ENCODE results near the gene LONP2. TPM values are rescaled to one million over a fixed set of nuclear protein-coding genes. Genes with fewer than 3 reads are reported as not detected.

LONP2 gene
- total and polyA plus RNA-seq, 9 of the 15 experiments (the other 6 are each of a cell fraction or from before 2014, with no cell fraction given), result 8.1 to 41.2 (median 25.6) TPM

DNA sequence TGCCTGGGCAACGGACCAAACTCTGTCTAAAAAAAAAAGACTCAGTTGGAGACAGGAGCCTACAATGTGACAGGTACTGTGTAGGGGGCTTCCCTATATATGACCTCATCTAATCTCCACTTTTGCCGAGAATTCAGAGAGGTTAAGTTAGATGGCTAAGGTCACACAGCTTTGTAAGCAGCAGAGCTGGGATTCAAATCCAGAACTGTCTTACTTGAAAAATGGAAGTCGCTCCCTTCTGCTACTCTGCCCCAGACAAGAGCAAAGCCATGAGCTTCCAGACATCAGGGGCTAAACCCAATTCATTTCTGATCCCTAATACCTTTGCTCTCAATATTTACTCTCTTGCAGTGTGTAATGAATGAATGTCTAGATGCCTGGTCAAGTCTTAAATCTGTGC lies 46.8 kb upstream of the LONP2 start:
- H2AFZ ChIP-seq (ENCODE audit: low read depth, low read length), result no peak overlapping the region
- TF ChIP-seq RBM25 (IDR thresholded peaks at IDR 0.05; ENCODE audit: low read depth, low read length, severe bottlenecking) (peak; percentile 71), ZFP36 (IDR thresholded peaks at IDR 0.05; ENCODE audit: low read depth, low read length, partially characterized antibody) (peak; percentile 7), ZNF347 (CRISPR knock-in tag; IDR thresholded peaks at IDR 0.05; ENCODE audit: low read depth) (no peak)
- no TSS peak for BruUV-seq (replicated peaks)

DNA sequence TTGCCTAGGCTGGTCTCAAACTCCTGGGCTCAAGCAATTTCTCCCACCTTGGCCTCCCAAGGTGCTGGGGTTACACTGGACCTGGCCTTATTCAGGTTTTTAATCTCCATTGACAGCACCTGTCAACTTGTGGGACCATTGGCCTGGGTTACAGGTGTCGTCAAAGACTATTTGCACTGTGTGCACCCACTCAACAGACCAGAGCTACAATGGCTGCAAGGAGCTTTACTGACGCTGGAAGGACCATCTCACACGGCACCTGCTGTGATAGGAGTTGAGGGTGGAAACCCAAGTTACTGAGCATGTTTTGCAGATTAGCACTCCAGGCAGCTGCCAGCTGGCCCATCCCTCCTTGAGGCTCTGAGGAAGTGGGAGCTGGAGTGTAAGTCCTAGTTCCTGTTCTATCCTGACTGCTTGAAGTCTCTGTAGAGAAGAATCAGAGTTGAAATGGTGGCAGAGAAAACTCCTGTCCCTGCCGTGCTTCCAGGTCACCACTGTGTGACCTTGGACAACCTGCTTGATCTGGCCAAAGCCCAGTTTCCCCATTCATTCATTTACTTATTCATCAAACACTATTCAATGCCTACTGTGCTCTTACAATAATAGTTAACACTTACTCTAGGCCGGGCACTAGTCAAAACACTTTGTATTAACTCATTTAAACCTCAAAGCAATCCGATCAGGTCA lies 42.4 kb upstream of the LONP2 start:
- DNase-seq (ENCODE audit: extremely low read depth in 1 of 4, low spot score in 3 of 4) (no peak), FAIRE-seq (no peak), ATAC-seq (no peak; the same call in 2 of the 3 replicates)
- Histone ChIP-seq H2AFZ (ENCODE audit: low read depth, low read length) (no peak overlapping the region), H3K27ac (ENCODE audit: extremely low read depth, low read depth, low read length) (no peak overlapping the region), H3K9me3 (replicated peaks; ENCODE audit: control insufficient read depth, insufficient read depth, low read depth, low read length) (no peaks in the 10 kb centered on the region), H3K79me2 (ENCODE audit: control insufficient read depth, insufficient read depth, low read length) (no peaks in the 10 kb centered on the region), H3K36me3 (ENCODE audit: control insufficient read depth, insufficient read depth, low read length) (no peaks in the 10 kb centered on the region), H3K4me2 (ENCODE audit: insufficient read depth, low read length) (no peak overlapping the region), H3K9me1 (ENCODE audit: control insufficient read depth, insufficient read depth, low read length) (peaks cover 3% of the 10 kb centered on the region), H3K27me3 (ENCODE audit: control insufficient read depth in 2 of 2, insufficient read depth in 2 of 2, low read length in 2 of 2) (peaks cover 21 to 46% of the 10 kb centered on the region in 2 experiments), H3K4me3 (no peak overlapping the region), H3K9ac (ENCODE audit: insufficient read depth in 1 of 2, low read depth in 2 of 2, low read length in 2 of 2) (no peak overlapping the region), H4K20me1 (replicated peaks; ENCODE audit: control insufficient read depth, insufficient read depth, low read length) (peaks cover 4% of the 10 kb centered on the region; the same call in 1 of the 2 replicates), H3K4me1 (replicated peaks in 1 of 2; ENCODE audit: control insufficient read depth in 2 of 2, insufficient read depth in 2 of 2, low read length in 2 of 2) (peaks cover 0 to 5% of the 10 kb centered on the region in 2 experiments; a peak in 2 of 5 replicates)
- TF ChIP-seq NFYB (IDR thresholded peaks at IDR 0.05; ENCODE audit: extremely low read depth, insufficient read length) (no peak), BCL6 (CRISPR knock-in tag; IDR thresholded peaks at IDR 0.05) (no peak), KAT7 (CRISPR knock-in tag; IDR thresholded peaks at IDR 0.05; ENCODE audit: borderline replicate concordance) (no peak)
- in situ Hi-C loops (cut with MboI), result no loop called here
- no TSS peak for BruUV-seq (replicated peaks)
- ChIA-PET CTCF (ENCODE audit: low intra/inter-chr PET ratio) (no interaction called here), POLR2A (interaction anchor here (0.9 to 1.0 kb wide), 2 partner anchors 9 to 480 kb away, joined by 3 to 4 read pairs; no protein-coding TSS in a partner anchor)
- intact Hi-C loops (cut with micrococcal nuclease), result no loop called here
- WGBS (ENCODE audit: insufficient coverage, low coverage, missing lambda C conversion rate), result under 1% methylated on average over 6 of the region's 6 CpGs

More for the DNA sequence above, 46.8 kb upstream of the LONP2 start:
- Histone ChIP-seq H3K79me2 (ENCODE audit: control insufficient read depth, insufficient read depth, low read length) (no peaks in the 10 kb centered on the region), H3K4me1 (replicated peaks in 1 of 2; ENCODE audit: control insufficient read depth in 2 of 2, insufficient read depth in 2 of 2, low read length in 2 of 2) (no peaks in the 10 kb centered on the region), H3K27me3 (ENCODE audit: control insufficient read depth in 2 of 2, insufficient read depth in 2 of 2, low read length in 2 of 2) (peaks cover 6 to 23% of the 10 kb centered on the region in 2 experiments; a peak in 4 of 5 replicates), H3K9ac (ENCODE audit: insufficient read depth in 1 of 2, low read depth in 2 of 2, low read length in 2 of 2) (no peak overlapping the region), H3K27ac (ENCODE audit: extremely low read depth, low read depth, low read length) (no peak overlapping the region), H3K9me3 (replicated peaks; ENCODE audit: control insufficient read depth, insufficient read depth, low read depth, low read length) (no peaks in the 10 kb centered on the region), H3K9me1 (ENCODE audit: control insufficient read depth, insufficient read depth, low read length) (peaks cover 3% of the 10 kb centered on the region), H3K36me3 (ENCODE audit: control insufficient read depth, insufficient read depth, low read length) (no peaks in the 10 kb centered on the region), H4K20me1 (replicated peaks; ENCODE audit: control insufficient read depth, insufficient read depth, low read length) (no peaks in the 10 kb centered on the region; the same call in 1 of the 2 replicates), H3K4me3 (no peak overlapping the region), H3K4me2 (ENCODE audit: insufficient read depth, low read length) (no peak overlapping the region)
- ATAC-seq (no peak), DNase-seq (ENCODE audit: extremely low read depth in 1 of 4, low spot score in 3 of 4) (no peak), FAIRE-seq (no peak)
- intact Hi-C loops (cut with micrococcal nuclease), result no loop called here
- ChIA-PET CTCF (ENCODE audit: low intra/inter-chr PET ratio) (no interaction called here), POLR2A (no interaction called here)
- WGBS (ENCODE audit: insufficient coverage, low coverage, missing lambda C conversion rate), result 0% methylated on average over 3 of the region's 3 CpGs
- in situ Hi-C loops (cut with MboI), result no loop called here
